ENCODE results near the gene KMT5B.
A peak's percentile ranks its signal among the peaks of the same experiment; 100 is the strongest.

The KMT5B gene

GRCh38 chr11:68158580-68158979 lies 54.5 kb downstream of the KMT5B start:
- no peak for TF ChIP-seq CTCF (IDR thresholded peaks at IDR 0.05)

GRCh38 chr11:68153742-68154141 lies 59.4 kb downstream of the KMT5B start:
- H3K4me3 ChIP-seq (ENCODE audit: low read depth in 1 of 2, low read length in 1 of 2) = no peak overlapping the region
- TF ChIP-seq CTCF (IDR thresholded peaks at IDR 0.05) = no peak
- peaks cover 0 to 9% of the 10 kb centered on the region in 2 experiments for H3K4me1 ChIP-seq (ENCODE audit: control insufficient read depth in 1 of 2, insufficient read depth in 1 of 2, low read depth in 1 of 2, low read length in 1 of 2)
- H3K9me3 ChIP-seq = no peaks in the 10 kb centered on the region
- H3K27ac ChIP-seq = no peak overlapping the region
- peaks cover 28% of the 10 kb centered on the region for H3K36me3 ChIP-seq
- no peaks in the 10 kb centered on the region for H3K27me3 ChIP-seq

More at GRCh38 chr11:68158580-68158979, 54.5 kb downstream of the KMT5B start:
- no peak overlapping the region for H3K27ac ChIP-seq
- no peaks in the 10 kb centered on the region for H3K9me3 ChIP-seq
- no peak overlapping the region for H3K4me3 ChIP-seq (ENCODE audit: low read depth in 1 of 2, low read length in 1 of 2)
- H3K27me3 ChIP-seq = no peaks in the 10 kb centered on the region
- no peaks in the 10 kb centered on the region for H3K4me1 ChIP-seq (ENCODE audit: control insufficient read depth in 1 of 2, insufficient read depth in 1 of 2, low read depth in 1 of 2, low read length in 1 of 2)
- peaks cover 51% of the 10 kb centered on the region for H3K36me3 ChIP-seq

- peak overlapping the region; percentile 52 for H3K27ac ChIP-seq
- peaks cover 0 to 34% of the 10 kb centered on the region in 2 experiments for H3K4me1 ChIP-seq (ENCODE audit: control insufficient read depth in 1 of 2, insufficient read depth in 1 of 2, low read depth in 1 of 2, low read length in 1 of 2)
- no peaks in the 10 kb centered on the region for H3K27me3 ChIP-seq
- no peaks in the 10 kb centered on the region for H3K9me3 ChIP-seq
- peaks cover 2% of the 10 kb centered on the region for H3K36me3 ChIP-seq
- no peak for TF ChIP-seq CTCF (IDR thresholded peaks at IDR 0.05)
- H3K4me3 ChIP-seq (ENCODE audit: low read depth in 1 of 2, low read length in 1 of 2) = no peak overlapping the region
These were observed 63.1 kb downstream of the KMT5B start for GRCh38 chr11:68150037-68150436.

- no peaks in the 10 kb centered on the region for H3K9me3 ChIP-seq
- no peak overlapping the region for H3K4me3 ChIP-seq (ENCODE audit: low read depth in 1 of 2, low read length in 1 of 2)
- H3K27me3 ChIP-seq = no peaks in the 10 kb centered on the region
- H3K4me1 ChIP-seq (ENCODE audit: control insufficient read depth in 1 of 2, insufficient read depth in 1 of 2, low read depth in 1 of 2, low read length in 1 of 2) = peaks cover 2 to 39% of the 10 kb centered on the region in 2 experiments
- TF ChIP-seq CTCF (IDR thresholded peaks at IDR 0.05) = no peak
- H3K27ac ChIP-seq = peak overlapping the region; percentile 52
- H3K36me3 ChIP-seq = no peaks in the 10 kb centered on the region
These were observed 63.7 kb downstream of the KMT5B start for GRCh38 chr11:68149417-68149816.

GRCh38 chr11:68148879-68149278 lies 64.2 kb downstream of the KMT5B start:
- Histone ChIP-seq H3K9me3 (no peaks in the 10 kb centered on the region), H3K27ac (peak overlapping the region; percentile 27), H3K4me3 (ENCODE audit: low read depth in 1 of 2, low read length in 1 of 2) (no peak overlapping the region), H3K27me3 (no peaks in the 10 kb centered on the region), H3K36me3 (no peaks in the 10 kb centered on the region), H3K4me1 (ENCODE audit: control insufficient read depth in 1 of 2, insufficient read depth in 1 of 2, low read depth in 1 of 2, low read length in 1 of 2) (peaks cover 3 to 44% of the 10 kb centered on the region in 2 experiments)
- TF ChIP-seq CTCF (IDR thresholded peaks at IDR 0.05) = no peak

Measured in neutrophil (primary cell).